ENCODE measurements around the gene VANGL2. TPM values are rescaled to one million over a fixed set of nuclear protein-coding genes. Genes with fewer than 3 reads are reported as not detected.

Gene VANGL2
- polyA plus RNA-seq, 1 experiment, result 0.33 TPM

DNA sequence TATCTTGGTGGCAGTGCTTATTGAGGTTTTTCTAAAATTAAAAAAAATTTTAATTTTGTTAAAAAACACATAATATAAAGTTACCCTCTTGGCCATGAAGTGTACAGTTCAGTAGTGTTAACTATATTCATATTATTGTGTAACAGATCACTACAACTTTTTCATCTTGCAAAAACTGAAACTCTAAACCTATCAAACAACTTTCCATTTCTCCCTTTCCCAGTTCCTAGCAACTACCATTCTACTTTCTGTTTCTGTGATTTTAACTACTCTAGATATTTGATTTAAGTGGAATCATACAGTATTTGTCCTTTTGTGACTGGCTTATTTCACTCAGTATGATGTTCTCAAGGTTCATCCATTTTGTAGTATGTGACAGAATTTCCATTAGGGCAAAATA is 67.2 kb downstream of the VANGL2 start:
- POLR2A ChIA-PET, result no interaction called here
- DNase-seq (ENCODE audit: low read depth), result no peak
- Histone ChIP-seq H3K4me3 (ENCODE audit: low read depth, low read length) (no peak overlapping the region), H3K27me3 (ENCODE audit: control insufficient read depth, insufficient read depth, low read length) (no peaks in the 10 kb centered on the region), H3K36me3 (ENCODE audit: control insufficient read depth, insufficient read depth, low read length) (no peaks in the 10 kb centered on the region)
- TF ChIP-seq, protein P1, sequence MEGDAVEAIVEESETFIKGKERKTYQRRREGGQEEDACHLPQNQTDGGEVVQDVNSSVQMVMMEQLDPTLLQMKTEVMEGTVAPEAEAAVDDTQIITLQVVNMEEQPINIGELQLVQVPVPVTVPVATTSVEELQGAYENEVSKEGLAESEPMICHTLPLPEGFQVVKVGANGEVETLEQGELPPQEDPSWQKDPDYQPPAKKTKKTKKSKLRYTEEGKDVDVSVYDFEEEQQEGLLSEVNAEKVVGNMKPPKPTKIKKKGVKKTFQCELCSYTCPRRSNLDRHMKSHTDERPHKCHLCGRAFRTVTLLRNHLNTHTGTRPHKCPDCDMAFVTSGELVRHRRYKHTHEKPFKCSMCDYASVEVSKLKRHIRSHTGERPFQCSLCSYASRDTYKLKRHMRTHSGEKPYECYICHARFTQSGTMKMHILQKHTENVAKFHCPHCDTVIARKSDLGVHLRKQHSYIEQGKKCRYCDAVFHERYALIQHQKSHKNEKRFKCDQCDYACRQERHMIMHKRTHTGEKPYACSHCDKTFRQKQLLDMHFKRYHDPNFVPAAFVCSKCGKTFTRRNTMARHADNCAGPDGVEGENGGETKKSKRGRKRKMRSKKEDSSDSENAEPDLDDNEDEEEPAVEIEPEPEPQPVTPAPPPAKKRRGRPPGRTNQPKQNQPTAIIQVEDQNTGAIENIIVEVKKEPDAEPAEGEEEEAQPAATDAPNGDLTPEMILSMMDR (IDR thresholded peaks at IDR 0.05; ENCODE audit: insufficient read depth, low read depth, low read length), result no peak
- CTCF ChIA-PET, result no interaction called here

DNA sequence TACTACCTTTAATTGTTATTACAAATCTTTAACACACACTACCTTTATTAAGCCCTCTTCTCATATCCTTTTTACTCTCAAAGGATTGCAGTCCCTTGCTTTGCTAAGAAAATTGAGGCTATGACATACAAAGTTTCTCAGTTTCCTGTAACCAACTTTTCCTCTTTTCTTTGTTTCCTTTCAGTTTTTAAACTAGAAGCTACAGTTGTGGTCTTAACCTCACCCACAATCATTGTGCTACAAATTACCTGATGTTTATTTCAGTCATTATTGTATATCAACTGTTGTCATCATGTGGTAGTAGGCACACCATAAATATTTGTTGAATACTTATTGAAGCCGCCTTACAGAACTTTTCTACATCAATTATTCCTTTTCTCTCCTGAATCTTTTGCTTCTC is 70.9 kb downstream of the VANGL2 start:
- ChIA-PET CTCF (no interaction called here), POLR2A (no interaction called here)
- H3K27me3 ChIP-seq (ENCODE audit: control insufficient read depth, insufficient read depth, low read length), result no peaks in the 10 kb centered on the region
- no peak for DNase-seq (ENCODE audit: low read depth)
- no peak overlapping the region for H3K4me3 ChIP-seq (ENCODE audit: low read depth, low read length)
- H3K36me3 ChIP-seq (ENCODE audit: control insufficient read depth, insufficient read depth, low read length), result no peaks in the 10 kb centered on the region
- TF ChIP-seq, protein P1 (IDR thresholded peaks at IDR 0.05; ENCODE audit: insufficient read depth, low read depth, low read length), result no peak

DNA sequence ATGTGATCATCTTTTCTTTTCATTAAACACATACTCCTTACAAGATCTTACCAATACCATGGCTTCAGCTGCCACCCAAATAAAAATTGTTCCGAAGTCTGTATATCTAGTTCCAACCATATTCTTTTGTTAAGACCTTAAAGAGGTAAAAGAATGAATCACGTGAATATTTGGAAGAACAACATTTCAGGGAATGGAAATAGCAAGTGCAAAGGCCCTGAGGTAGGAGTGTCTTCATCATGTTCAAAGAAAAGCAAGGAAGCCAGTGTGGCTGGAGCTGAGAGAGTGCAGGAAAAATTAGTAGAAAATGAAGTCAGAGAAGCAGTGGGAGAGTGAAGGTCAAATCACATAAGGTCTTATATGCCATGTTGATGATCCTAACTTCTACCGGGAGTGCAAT is 71.7 kb downstream of the VANGL2 start:
- TF ChIP-seq, protein P1 (IDR thresholded peaks at IDR 0.05; ENCODE audit: insufficient read depth, low read depth, low read length), result no peak
- ChIA-PET POLR2A (no interaction called here), CTCF (no interaction called here)
- Histone ChIP-seq H3K27me3 (ENCODE audit: control insufficient read depth, insufficient read depth, low read length) (no peaks in the 10 kb centered on the region), H3K4me3 (ENCODE audit: low read depth, low read length) (no peak overlapping the region), H3K36me3 (ENCODE audit: control insufficient read depth, insufficient read depth, low read length) (no peaks in the 10 kb centered on the region)
- DNase-seq (ENCODE audit: low read depth), result no peak

DNA sequence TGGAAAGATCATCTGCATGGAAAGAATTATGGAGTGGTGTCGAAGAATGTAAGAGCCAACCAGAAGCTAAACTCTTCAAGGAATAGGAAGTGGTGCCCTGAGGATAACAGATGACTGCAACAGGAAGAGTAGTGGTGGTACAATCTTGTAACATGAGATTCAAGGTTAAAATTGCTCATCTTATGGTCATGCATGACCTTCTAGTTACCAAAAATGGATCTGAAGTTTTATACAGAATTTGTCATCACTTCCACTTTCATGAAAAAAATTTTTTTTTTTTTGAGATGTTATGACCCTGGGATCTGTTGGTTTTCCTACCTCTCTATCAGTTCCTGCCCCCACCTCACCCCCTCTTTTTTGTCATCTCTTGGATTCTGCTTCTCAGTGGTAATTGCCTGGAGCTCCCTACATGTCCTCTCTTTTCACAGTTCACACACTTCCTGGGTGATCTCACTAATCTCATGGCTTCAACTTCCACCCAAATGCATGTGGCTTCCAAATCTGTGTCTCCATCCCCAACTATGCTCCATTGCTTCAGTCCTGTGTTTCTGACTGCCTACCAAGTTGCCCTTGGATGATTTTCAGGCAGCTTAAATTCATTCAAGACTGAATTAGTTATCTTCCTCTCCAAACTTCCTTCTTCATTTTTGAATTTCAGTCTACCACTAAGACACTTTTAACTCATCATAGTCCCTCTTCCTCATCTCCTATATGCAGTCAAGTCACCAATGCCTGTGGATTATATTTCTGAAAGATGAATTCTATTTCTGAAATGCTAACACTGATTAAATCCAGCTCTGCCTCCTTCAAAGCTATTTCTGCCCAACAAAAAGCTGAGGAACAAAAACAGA is 74.3 kb downstream of the VANGL2 start:
- TF ChIP-seq, protein P1 (IDR thresholded peaks at IDR 0.05; ENCODE audit: insufficient read depth, low read depth, low read length), result no peak
- no peaks in the 10 kb centered on the region for H3K36me3 ChIP-seq (ENCODE audit: control insufficient read depth, insufficient read depth, low read length)
- ChIA-PET CTCF (no interaction called here), POLR2A (no interaction called here)
- DNase-seq (ENCODE audit: low read depth), result no peak
- H3K4me3 ChIP-seq (ENCODE audit: low read depth, low read length), result no peak overlapping the region
- no peaks in the 10 kb centered on the region for H3K27me3 ChIP-seq (ENCODE audit: control insufficient read depth, insufficient read depth, low read length)

Small RNA genes within 50 kb of the gene (small RNA-seq; reads per million reads assigned to genes)
- not detected for gene RNU4-42P (ENCODE audit: insufficient read length, low read depth, low replicate concordance)

Other genes starting within 250 kb of the VANGL2 start
- gene ATP1A4, start 249.0 kb upstream of the VANGL2 start, polyA plus RNA-seq (2011; rRNA removed), result not detected in 2 replicates
- gene CASQ1, start 210.0 kb upstream of the VANGL2 start, polyA plus RNA-seq (2011; rRNA removed), result 1.4 and 1.5 TPM in 2 replicates
- 937 and 1,035 TPM in 2 replicates for gene PEA15, start 195.2 kb upstream of the VANGL2 start, polyA plus RNA-seq (2011; rRNA removed)
- gene DCAF8, start 138.0 kb upstream of the VANGL2 start, polyA plus RNA-seq (2011; rRNA removed), result 84.0 and 87.3 TPM in 2 replicates
- gene PEX19, start 115.4 kb upstream of the VANGL2 start, polyA plus RNA-seq (2011; rRNA removed), result 52.6 and 69.1 TPM in 2 replicates
- 267 and 304 TPM in 2 replicates for gene COPA, start 57.3 kb upstream of the VANGL2 start, polyA plus RNA-seq (2011; rRNA removed)
- 214 and 260 TPM in 2 replicates for gene NCSTN, start 57.2 kb upstream of the VANGL2 start, polyA plus RNA-seq (2011; rRNA removed)
- gene NHLH1, start 33.5 kb upstream of the VANGL2 start, polyA plus RNA-seq (2011; rRNA removed), result 0.13 and 0.20 TPM in 2 replicates
- gene SLAMF6, start 122.7 kb downstream of the VANGL2 start, polyA plus RNA-seq (2011; rRNA removed), result not detected in 2 replicates
- gene CD84, start 178.9 kb downstream of the VANGL2 start, polyA plus RNA-seq (2011; rRNA removed), result not detected in 2 replicates
- gene SLAMF1, start 246.5 kb downstream of the VANGL2 start, polyA plus RNA-seq (2011; rRNA removed), result not detected in 2 replicates